GM23248 (cell line): ENCODE measurements around the gene PSMG1. TPM values are rescaled to one million over a fixed set of nuclear protein-coding genes. Genes with fewer than 3 reads are reported as not detected.

Experiments used
- DNase-seq: peaks from one replicate; pipeline ENCODE4 v3.0.0-alpha.2; 2015
- H2AFZ ChIP-seq: fragments of 200-600 bp; sonication (generic); 2 replicates; pipeline ENCODE4 v1.6.1; 2016; ENCODE audit warnings: antibody characterized with exemption
- H3F3A ChIP-seq: fragments of 200-600 bp; sonication (generic); 2 replicates; pipeline ENCODE4 v1.6.1; 2016; ENCODE audit warnings: mild to moderate bottlenecking, antibody characterized with exemption, mixed run types; ENCODE audit not compliant: insufficient read depth
- H3K27ac ChIP-seq: fragments of 200-600 bp; sonication (generic); 2 replicates; pipeline ENCODE4 v1.5.1; 2016; ENCODE audit warnings: mild to moderate bottlenecking
- H3K27me3 ChIP-seq: fragments of 200-600 bp; sonication (generic); replicated peaks from 2 replicates; pipeline ENCODE4 v1.6.1; 2016; ENCODE audit warnings: mild to moderate bottlenecking; ENCODE audit not compliant: insufficient read depth
- H3K36me3 ChIP-seq: fragments of 200-600 bp; sonication (generic); 2 replicates; pipeline ENCODE4 v1.6.1; 2016; ENCODE audit warnings: low read depth, mild to moderate bottlenecking
- H3K4me1 ChIP-seq: fragments of 200-600 bp; sonication (generic); 2 replicates; pipeline ENCODE4 v1.6.1; 2016; ENCODE audit warnings: mild to moderate bottlenecking; ENCODE audit not compliant: insufficient read depth
- H3K4me2 ChIP-seq: fragments of 200-600 bp; sonication (generic); one replicate; pipeline ENCODE4 v1.6.1; 2016; ENCODE audit warnings: mild to moderate bottlenecking; ENCODE audit not compliant: unreplicated experiment
- H3K4me3 ChIP-seq: fragments of 200-600 bp; sonication (generic); 2 replicates; pipeline ENCODE4 v1.5.1; 2016; ENCODE audit warnings: mild to moderate bottlenecking
- H3K79me2 ChIP-seq: fragments of 200-600 bp; sonication (generic); 2 replicates; pipeline ENCODE4 v1.6.1; 2016; ENCODE audit warnings: mild to moderate bottlenecking; ENCODE audit not compliant: insufficient read depth
- H3K9ac ChIP-seq: fragments of 200-600 bp; sonication (generic); 2 replicates; pipeline ENCODE4 v1.6.1; 2016; ENCODE audit warnings: mild to moderate bottlenecking
- H3K9me2 ChIP-seq: fragments of 200-600 bp; sonication (generic); 2 replicates; pipeline ENCODE4 v1.6.1; 2016; ENCODE audit warnings: mixed run types, mild to moderate bottlenecking, moderate library complexity; ENCODE audit not compliant: insufficient read depth
- H3K9me3 ChIP-seq: fragments of 200-600 bp; sonication (generic); one replicate; pipeline ENCODE4 v1.6.1; 2017; ENCODE audit warnings: low read depth
- H4K20me1 ChIP-seq: fragments of 200-600 bp; sonication (generic); 2 replicates; pipeline ENCODE4 v1.6.0; 2016; ENCODE audit not compliant: insufficient read depth
- EZH2 ChIP-seq: fragments of 200-600 bp; sonication (generic); IDR thresholded peaks from 2 replicates; pipeline ENCODE4 v1.6.1; 2018; ENCODE audit warnings: antibody characterized with exemption, mild to moderate bottlenecking; ENCODE audit not compliant: insufficient read depth, poor library complexity, severe bottlenecking
- EZH2phosphoT487 ChIP-seq: fragments of 200-600 bp; sonication (generic); IDR thresholded peaks from 2 replicates; pipeline ENCODE4 v1.6.1; 2018; ENCODE audit warnings: antibody characterized with exemption, moderate library complexity, mild to moderate bottlenecking, low read depth; ENCODE audit not compliant: insufficient read depth
- WGBS, 2 experiments: methylation state at CpG; one replicate each; pipeline ENCODE4 v1.1.6; 2015 to 2017; ENCODE audit warnings: low lambda C conversion rate in 2 of 2, low coverage in 1 of 2; ENCODE audit errors: missing lambda C conversion rate in 2 of 2; 5-methylcytosine and 5-hydroxymethylcytosine counted together
- in situ Hi-C: fragments of 300-500 bp; cut with MboI; formaldehyde crosslinking; loops from 2 replicates; pipeline ENCODE4 v1.15.0; 2020
- polyA plus RNA-seq: library from polyadenylated mRNA; unstranded; fragments of >200 nt; fragmentation: Nextera tagmentation; extraction: Ambion mirVana; gene quantifications from 2 replicates; pipeline ENCODE4 v1.2.1, GENCODE V29; 2016
- total RNA-seq: library from RNA; depleted of rRNA; stranded (reverse); fragments of >200 nt; shearing (Covaris generic); gene quantifications from 2 replicates; pipeline ENCODE4 v1.2.3, GENCODE V29; 2014

PSMG1 gene
- total and polyA plus RNA-seq, 2 experiments from 2014 or later: 40.7 to 88.0 TPM

- H3K4me2 ChIP-seq: no peak overlapping the region
- no peaks in the 10 kb centered on the region for H3K27me3 ChIP-seq
- in situ Hi-C loops: no loop called here
- H3K79me2 ChIP-seq: no peaks in the 10 kb centered on the region
- WGBS, 2 experiments: 87% methylated on average over 6 of the region's 6 CpGs
- no peak overlapping the region for H2AFZ ChIP-seq
- no peaks in the 10 kb centered on the region for H3K9me3 ChIP-seq
- H3K27ac ChIP-seq: no peak overlapping the region
- H3F3A ChIP-seq: no peaks in the 10 kb centered on the region
- no peak for DNase-seq
- no peaks in the 10 kb centered on the region for H3K9me2 ChIP-seq
- H3K9ac ChIP-seq: no peak overlapping the region
- no peak overlapping the region for H3K4me3 ChIP-seq
- no peaks in the 10 kb centered on the region for H3K36me3 ChIP-seq
- TF ChIP-seq EZH2phosphoT487 (no peak), EZH2 (no peak)
- no peaks in the 10 kb centered on the region for H3K4me1 ChIP-seq
- no peaks in the 10 kb centered on the region for H4K20me1 ChIP-seq
Measured at GRCh38 chr21:39150316-39150715, 32.9 kb downstream of the PSMG1 start.

DNA sequence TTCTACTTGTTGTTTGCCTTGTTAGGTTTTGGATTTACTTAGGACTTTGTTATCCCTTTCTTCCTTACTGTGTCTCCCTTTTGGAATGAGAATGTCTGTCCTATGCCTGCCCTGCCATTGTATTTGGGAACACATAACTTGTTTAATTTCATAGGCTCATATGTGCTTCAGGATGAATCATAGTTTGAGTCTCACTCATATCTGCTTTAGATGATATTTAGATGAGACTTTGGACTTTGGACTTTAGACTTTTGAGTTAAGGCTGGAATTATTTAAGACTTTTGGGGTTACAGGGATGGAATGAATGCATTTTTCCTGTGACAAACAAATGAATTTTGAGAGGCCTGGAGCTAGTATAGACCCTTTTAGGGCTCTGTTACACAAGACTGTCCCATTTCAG lies 33.4 kb downstream of the PSMG1 start:
- Histone ChIP-seq H3K79me2 (no peaks in the 10 kb centered on the region), H3K9me3 (no peaks in the 10 kb centered on the region), H3K27me3 (no peaks in the 10 kb centered on the region), H3K4me2 (no peak overlapping the region), H3K9me2 (no peaks in the 10 kb centered on the region), H3K9ac (no peak overlapping the region), H3K4me3 (no peak overlapping the region), H4K20me1 (no peaks in the 10 kb centered on the region), H3F3A (no peaks in the 10 kb centered on the region), H2AFZ (no peak overlapping the region), H3K27ac (no peak overlapping the region), H3K36me3 (no peaks in the 10 kb centered on the region), H3K4me1 (no peaks in the 10 kb centered on the region)
- in situ Hi-C loops: no loop called here
- TF ChIP-seq EZH2 (no peak), EZH2phosphoT487 (no peak)
- no peak for DNase-seq

- 80 to 87% methylated on average over 2 of the region's 2 CpGs for WGBS, 2 experiments
- H3K79me2 ChIP-seq: no peaks in the 10 kb centered on the region
- no peak overlapping the region for H2AFZ ChIP-seq
- no peak overlapping the region for H3K4me2 ChIP-seq
- DNase-seq: no peak
- H3K4me1 ChIP-seq: no peaks in the 10 kb centered on the region
- no peaks in the 10 kb centered on the region for H3K9me3 ChIP-seq
- in situ Hi-C loops: no loop called here
- no peaks in the 10 kb centered on the region for H3K9me2 ChIP-seq
- H3K27me3 ChIP-seq: no peaks in the 10 kb centered on the region
- H3K4me3 ChIP-seq: no peak overlapping the region
- H4K20me1 ChIP-seq: no peaks in the 10 kb centered on the region
- no peaks in the 10 kb centered on the region for H3F3A ChIP-seq
- TF ChIP-seq EZH2phosphoT487 (no peak), EZH2 (no peak)
- H3K36me3 ChIP-seq: no peaks in the 10 kb centered on the region
- H3K27ac ChIP-seq: no peak overlapping the region
- no peak overlapping the region for H3K9ac ChIP-seq
Measured at GRCh38 chr21:39148975-39149374, 34.3 kb downstream of the PSMG1 start.

DNA sequence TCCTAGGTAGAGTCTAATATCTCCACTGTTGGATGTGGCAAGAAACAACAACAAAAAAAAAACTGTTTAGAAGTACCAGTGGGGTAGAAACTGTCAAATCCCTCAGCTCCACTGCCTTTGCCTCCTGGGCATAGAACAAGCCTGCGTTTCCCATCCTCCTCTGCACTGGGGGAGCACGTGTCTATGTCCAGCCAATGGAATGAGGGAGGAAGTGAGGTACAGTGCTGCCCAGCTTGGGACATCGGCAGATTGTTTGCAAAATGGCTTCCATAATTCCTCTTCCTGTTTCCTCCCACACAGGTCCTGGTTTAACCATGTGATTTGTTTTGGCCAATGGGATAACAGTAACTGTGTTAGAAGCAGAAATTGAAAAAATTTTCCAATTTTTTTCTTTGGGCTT lies 39.1 kb downstream of the PSMG1 start:
- H4K20me1 ChIP-seq: no peaks in the 10 kb centered on the region
- no peaks in the 10 kb centered on the region for H3F3A ChIP-seq
- no peaks in the 10 kb centered on the region for H3K79me2 ChIP-seq
- H3K4me2 ChIP-seq: no peak overlapping the region
- no peaks in the 10 kb centered on the region for H3K36me3 ChIP-seq
- no peak overlapping the region for H3K4me3 ChIP-seq
- 78 to 85% methylated on average over 3 of the region's 3 CpGs for WGBS, 2 experiments
- H3K9me3 ChIP-seq: no peaks in the 10 kb centered on the region
- H3K9ac ChIP-seq: no peak overlapping the region
- H3K9me2 ChIP-seq: no peaks in the 10 kb centered on the region
- no peak for DNase-seq
- H2AFZ ChIP-seq: no peak overlapping the region
- TF ChIP-seq EZH2phosphoT487 (no peak), EZH2 (no peak)
- H3K27me3 ChIP-seq: no peaks in the 10 kb centered on the region
- H3K27ac ChIP-seq: no peak overlapping the region
- no peaks in the 10 kb centered on the region for H3K4me1 ChIP-seq
- in situ Hi-C loops: no loop called here

DNA sequence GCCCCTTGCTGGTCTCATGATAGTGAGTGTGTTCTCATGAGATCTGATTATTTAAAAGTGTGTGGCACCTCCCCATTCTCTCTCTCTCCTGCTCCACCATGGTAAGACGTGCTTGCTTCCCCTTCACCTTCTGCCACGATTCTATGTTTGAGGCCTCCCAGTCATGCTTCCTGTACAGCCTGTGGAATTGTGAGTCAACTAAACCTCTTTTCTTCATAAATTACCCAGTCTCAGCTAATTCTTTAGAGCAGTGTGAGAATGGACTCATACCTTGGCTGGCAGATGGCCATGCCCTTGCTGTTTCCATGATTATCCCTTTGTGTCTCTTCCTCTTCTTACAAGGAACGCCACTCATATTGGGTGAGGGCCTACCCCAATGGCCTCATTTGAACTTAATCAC lies 40.3 kb downstream of the PSMG1 start:
- 82 to 92% methylated on average over 3 of the region's 3 CpGs for WGBS, 2 experiments
- H3K79me2 ChIP-seq: no peaks in the 10 kb centered on the region
- no peak overlapping the region for H3K4me3 ChIP-seq
- H3K27me3 ChIP-seq: no peaks in the 10 kb centered on the region
- no peak overlapping the region for H3K9ac ChIP-seq
- no peaks in the 10 kb centered on the region for H3K36me3 ChIP-seq
- in situ Hi-C loops: no loop called here
- no peaks in the 10 kb centered on the region for H3K9me2 ChIP-seq
- H3K4me2 ChIP-seq: no peak overlapping the region
- DNase-seq: no peak
- H3K9me3 ChIP-seq: no peaks in the 10 kb centered on the region
- peaks cover under 1% of the 10 kb centered on the region; the same call in 1 of the 2 replicates for H3F3A ChIP-seq
- H3K4me1 ChIP-seq: no peaks in the 10 kb centered on the region; the same call in 1 of the 2 replicates
- H3K27ac ChIP-seq: no peak overlapping the region
- no peaks in the 10 kb centered on the region for H4K20me1 ChIP-seq
- H2AFZ ChIP-seq: no peak overlapping the region
- TF ChIP-seq EZH2phosphoT487 (no peak), EZH2 (no peak)
